ENCODE measurements around the gene TUBA4B.
"Not testable (repeated sequence)": the region's sequence is repeated elsewhere in the genome, so short reads cannot be mapped to it uniquely, and the experiment has no call there.

The TUBA4B gene

GRCh38 chr2:219277703-219278654, 24.9 kb downstream of the TUBA4B start:
- DNase-seq = peak; percentile 87

- DNase-seq = no peak
These were observed 25.7 kb downstream of the TUBA4B start for GRCh38 chr2:219278655-219279150.

- peak; percentile 99 for DNase-seq
These were observed 26.3 kb downstream of the TUBA4B start, which contains the start of gene DNAJB2 for GRCh38 chr2:219279151-219279915. Gene DNAJB2, plus strand, starts transcription at chr2:219279366. Its CDS starts 468 bp downstream, at chr2:219279834.

- DNase-seq = no peak
These were observed 27.0 kb downstream of the TUBA4B start for GRCh38 chr2:219279916-219280516.

- no peak for DNase-seq
These were observed 27.6 kb downstream of the TUBA4B start for GRCh38 chr2:219280651-219281050.

- DNase-seq = no peak
These were observed 28.5 kb downstream of the TUBA4B start for GRCh38 chr2:219281588-219281987.

- DNase-seq = no peak
These were observed 29.3 kb downstream of the TUBA4B start for GRCh38 chr2:219282375-219282774.

- no peak for DNase-seq
These were observed 30.0 kb downstream of the TUBA4B start for GRCh38 chr2:219282943-219283581.

- no peak for DNase-seq
These were observed 31.7 kb downstream of the TUBA4B start for GRCh38 chr2:219284501-219285372.

- DNase-seq = no peak
These were observed 32.3 kb downstream of the TUBA4B start for GRCh38 chr2:219285373-219285735.

GRCh38 chr2:219285894-219286425, 32.9 kb downstream of the TUBA4B start:
- DNase-seq = peak; percentile 79

GRCh38 chr2:219286436-219287115, 33.5 kb downstream of the TUBA4B start:
- DNase-seq = no peak

GRCh38 chr2:219287116-219287440, 34.0 kb downstream of the TUBA4B start:
- DNase-seq = not testable (repeated sequence)

GRCh38 chr2:219287580-219288265, 34.7 kb downstream of the TUBA4B start:
- DNase-seq = no peak

- DNase-seq = no peak
These were observed 36.1 kb downstream of the TUBA4B start for GRCh38 chr2:219289195-219289536.

GRCh38 chr2:219289537-219290361, 36.7 kb downstream of the TUBA4B start:
- peak; percentile 94 for DNase-seq

- DNase-seq = no peak
These were observed 37.5 kb downstream of the TUBA4B start for GRCh38 chr2:219290381-219291171.

- no peak for DNase-seq
These were observed 38.4 kb downstream of the TUBA4B start for GRCh38 chr2:219291394-219291793.

Measured in right hindlimb (tissue), 1 donor.